Activated CD8-positive, alpha-beta memory T cell treated with anti-CD3 and anti-CD28 coated beads, Interleukin-2, amount 10 ng/mL, durations not matched to agents 7 days and 5 days (primary cell): ENCODE data around the gene SIRPB2. TPM values are rescaled to one million over a fixed set of nuclear protein-coding genes. Genes with fewer than 3 reads are reported as not detected.

Experiments used
- ATAC-seq: fragments of 150-1000 bp; cut with Tn5 transposase; one replicate; pipeline ENCODE4 v1.10.0; 2021; ENCODE audit warnings: moderate library complexity
- CTCF ChIA-PET: fragments of 350-600 bp; sonication (Branson Sonifier 250); formaldehyde crosslinking; loops from one replicate; lab custom pipeline; 2021; ENCODE audit warnings: antibody characterized with exemption; lab: Charles Lee
- DNase-seq: peaks from one replicate; pipeline ENCODE4 v3.0.0-alpha.2; 2020
- H3K27ac Mint-ChIP-seq: one replicate; pipeline ENCODE4 v1.8.0; 2021; ENCODE audit warnings: mild to moderate bottlenecking, mixed read lengths
- H3K27me3 Mint-ChIP-seq: one replicate; pipeline ENCODE4 v1.8.0; 2021; ENCODE audit warnings: mixed read lengths
- H3K36me3 Mint-ChIP-seq: one replicate; pipeline ENCODE4 v1.8.0; 2021; ENCODE audit warnings: mild to moderate bottlenecking, mixed read lengths
- H3K4me1 Mint-ChIP-seq: one replicate; pipeline ENCODE4 v1.8.0; 2021; ENCODE audit warnings: mixed read lengths
- H3K4me3 Mint-ChIP-seq: one replicate; pipeline ENCODE4 v1.8.0; 2021; ENCODE audit warnings: mild to moderate bottlenecking, moderate library complexity, mixed read lengths
- H3K9me3 Mint-ChIP-seq: one replicate; pipeline ENCODE4 v1.8.0; 2022; ENCODE audit warnings: low read depth, mixed read lengths
- total RNA-seq, 2 experiments: library from RNA; stranded (reverse); gene quantifications; one replicate each; pipeline ENCODE4 v1.2.3, GENCODE V29; 2021

The SIRPB2 gene
- total RNA-seq, 2 experiments from 2014 or later: not detected

DNA sequence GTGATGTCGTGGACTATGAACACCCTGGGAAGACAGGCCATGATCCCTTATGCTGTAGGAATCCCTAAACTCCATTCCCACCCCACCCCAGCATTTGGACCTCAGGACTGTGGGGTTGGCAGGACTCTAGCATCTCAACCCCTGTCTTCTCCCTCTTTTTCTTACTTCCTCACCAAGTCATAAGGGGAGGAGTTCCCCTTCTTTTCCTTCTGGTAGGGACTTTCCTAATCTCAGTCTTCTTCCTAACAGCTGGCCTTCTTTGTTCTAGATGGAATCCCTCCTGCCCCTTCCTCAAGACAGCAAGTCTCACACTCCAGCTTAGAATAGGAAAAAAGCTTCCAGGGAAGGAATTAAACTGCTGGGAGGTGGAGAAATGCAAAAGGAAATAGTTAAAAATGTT, 2.3 kb upstream of the SIRPB2 start:
- Mint-ChIP-seq H3K9me3 (peaks cover 2% of the 10 kb centered on the region), H3K36me3 (no peaks in the 10 kb centered on the region), H3K4me1 (peaks cover 6% of the 10 kb centered on the region), H3K4me3 (no peak overlapping the region), H3K27me3 (peaks cover 68% of the 10 kb centered on the region), H3K27ac (no peak overlapping the region)
- DNase-seq (no peak), ATAC-seq (no peak)
- CTCF ChIA-PET: no interaction called here

DNA sequence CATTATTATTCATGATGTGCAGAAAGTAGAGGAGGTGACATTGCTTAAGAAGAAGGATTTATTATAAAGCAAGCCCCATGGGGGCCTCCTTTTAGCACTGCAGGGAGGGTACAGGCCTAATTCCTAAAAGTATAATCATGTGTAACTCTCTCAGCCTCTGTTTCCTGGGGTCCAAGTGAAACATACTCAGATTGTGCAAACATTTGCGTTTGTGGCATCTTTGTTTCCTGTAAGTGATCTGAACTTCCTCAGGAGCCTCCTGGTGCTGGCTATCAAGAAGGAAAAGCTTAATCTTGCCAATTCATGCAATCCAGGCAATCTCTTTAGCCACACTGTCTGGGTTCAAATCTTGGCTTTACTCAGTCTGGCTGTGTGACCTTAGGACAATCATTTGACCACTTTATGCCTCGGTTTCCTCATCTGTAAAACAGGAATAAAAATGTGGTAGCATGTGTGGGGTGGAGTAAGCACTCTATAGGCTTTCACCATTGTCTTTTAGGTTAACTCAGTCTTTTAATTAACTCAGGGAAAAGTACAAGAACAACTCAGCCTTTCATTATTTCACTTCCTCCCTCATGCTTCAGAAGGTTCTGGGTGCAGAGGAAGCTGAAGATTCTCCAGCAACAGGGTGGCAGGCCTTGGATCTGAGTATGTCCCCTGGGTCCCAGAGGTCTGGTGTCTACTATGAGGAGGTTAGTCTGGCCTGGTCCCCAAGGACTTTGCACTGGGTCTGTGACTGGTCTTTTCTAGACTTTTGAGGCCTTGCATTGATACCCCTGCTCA, 831 bp upstream of the SIRPB2 start:
- Mint-ChIP-seq H3K4me1 (peaks cover 6% of the 10 kb centered on the region), H3K9me3 (peaks cover 2% of the 10 kb centered on the region), H3K27me3 (peaks cover 68% of the 10 kb centered on the region), H3K27ac (no peak overlapping the region), H3K4me3 (no peak overlapping the region), H3K36me3 (no peaks in the 10 kb centered on the region)
- ATAC-seq (no peak), DNase-seq (no peak)
- CTCF ChIA-PET: interaction anchor here (1.5 kb wide), 1 partner anchor 11 kb away, joined by 11 read pairs; no protein-coding TSS in a partner anchor

DNA sequence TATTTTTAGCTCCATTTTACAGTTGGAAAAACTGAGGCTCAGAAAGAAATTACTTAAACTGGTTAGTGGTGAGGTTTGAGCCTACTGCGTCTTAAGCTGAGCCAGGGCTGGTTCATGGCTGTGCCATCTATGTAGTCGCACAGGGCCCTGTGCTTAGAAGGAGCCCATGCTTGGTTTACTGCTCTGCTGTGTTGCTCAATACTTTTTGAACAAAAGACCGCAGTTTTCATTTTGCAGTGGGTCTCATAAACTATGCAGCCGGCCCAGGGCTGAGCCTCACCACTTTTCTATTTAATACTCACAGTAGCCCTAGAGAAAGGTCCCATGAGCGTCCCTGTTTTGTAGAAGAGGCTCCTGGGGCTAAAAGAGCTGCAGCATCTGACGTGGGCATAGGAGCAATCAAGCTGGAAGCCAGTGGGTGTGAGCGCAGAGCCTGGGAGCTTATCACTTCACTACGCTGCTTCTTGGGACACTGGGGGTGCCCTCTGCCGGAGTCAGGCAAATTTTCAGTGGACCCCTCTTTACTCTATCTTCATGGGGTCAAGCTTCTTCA, 501 bp downstream of the SIRPB2 start:
- H3K36me3 Mint-ChIP-seq: no peaks in the 10 kb centered on the region
- CTCF ChIA-PET: interaction anchor here (1.0 to 1.5 kb wide), 3 partner anchors 13 to 382 kb away, joined by 3 to 9 read pairs (median 6); no protein-coding TSS in a partner anchor
- H3K27me3 Mint-ChIP-seq: peaks cover 60% of the 10 kb centered on the region
- ATAC-seq (no peak), DNase-seq (no peak)
- peaks cover 6% of the 10 kb centered on the region for H3K4me1 Mint-ChIP-seq
- H3K27ac Mint-ChIP-seq: no peak overlapping the region
- H3K4me3 Mint-ChIP-seq: no peak overlapping the region
- H3K9me3 Mint-ChIP-seq: peaks cover 2% of the 10 kb centered on the region

GRCh38 chr20:1489764-1490436, 1.3 kb downstream of the SIRPB2 start:
- DNase-seq (no peak), ATAC-seq (no peak)
- Mint-ChIP-seq H3K27ac (no peak overlapping the region), H3K27me3 (peaks cover 59% of the 10 kb centered on the region), H3K4me1 (peaks cover 6% of the 10 kb centered on the region), H3K9me3 (peaks cover 2% of the 10 kb centered on the region), H3K36me3 (no peaks in the 10 kb centered on the region), H3K4me3 (no peak overlapping the region)
- CTCF ChIA-PET: interaction anchor here (1.0 to 1.5 kb wide), 3 partner anchors 14 to 382 kb away, joined by 3 to 9 read pairs (median 6); no protein-coding TSS in a partner anchor

DNA sequence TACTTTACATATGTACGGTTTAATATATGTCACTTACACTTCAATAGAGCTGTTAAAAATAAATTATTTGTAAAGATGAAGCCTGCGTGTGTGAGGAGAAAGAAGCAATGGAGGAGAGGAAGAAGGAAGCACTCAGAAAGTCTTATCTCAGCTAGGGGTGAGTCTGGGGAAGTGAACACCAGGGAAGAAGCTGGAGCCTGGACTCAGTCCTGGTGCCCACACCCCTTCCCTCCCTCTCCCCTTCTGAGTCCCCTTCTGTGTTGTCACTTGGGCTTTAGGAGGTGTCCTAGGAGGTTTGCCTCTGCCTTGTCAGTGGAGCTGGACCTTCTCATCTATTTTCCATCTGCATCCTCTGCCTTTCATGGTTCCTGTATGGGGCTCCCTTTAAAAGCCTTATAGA, 1.9 kb downstream of the SIRPB2 start:
- CTCF ChIA-PET: no interaction called here
- no peaks in the 10 kb centered on the region for H3K36me3 Mint-ChIP-seq
- ATAC-seq (no peak), DNase-seq (no peak)
- H3K9me3 Mint-ChIP-seq: peaks cover 2% of the 10 kb centered on the region
- H3K27ac Mint-ChIP-seq: no peak overlapping the region
- H3K4me1 Mint-ChIP-seq: peaks cover 8% of the 10 kb centered on the region
- peaks cover 59% of the 10 kb centered on the region for H3K27me3 Mint-ChIP-seq
- no peak overlapping the region for H3K4me3 Mint-ChIP-seq

DNA sequence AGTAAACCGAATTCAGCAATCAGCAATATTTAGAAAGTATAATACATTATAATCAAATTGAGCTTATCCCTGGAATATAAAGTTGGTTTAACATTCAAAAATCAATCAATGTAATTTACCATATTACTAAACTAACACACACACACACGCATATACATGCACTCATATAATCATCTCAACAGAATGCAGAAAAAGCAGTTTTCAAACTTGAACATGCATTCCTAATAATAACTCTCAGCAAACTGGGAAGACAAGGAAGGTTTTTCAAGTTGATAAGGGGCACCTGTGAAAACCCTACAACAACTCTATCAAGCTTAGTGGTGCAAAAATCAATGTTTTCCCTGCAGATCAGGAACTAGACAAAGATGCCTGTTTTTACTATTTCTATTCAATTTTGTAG, 4.7 kb downstream of the SIRPB2 start:
- no peaks in the 10 kb centered on the region for H3K36me3 Mint-ChIP-seq
- no peaks in the 10 kb centered on the region for H3K9me3 Mint-ChIP-seq
- peaks cover 5% of the 10 kb centered on the region for H3K4me1 Mint-ChIP-seq
- peaks cover 75% of the 10 kb centered on the region for H3K27me3 Mint-ChIP-seq
- CTCF ChIA-PET: interaction anchor here (1.1 kb wide), 1 partner anchor 17 kb away, joined by 3 read pairs; no protein-coding TSS in a partner anchor
- no peak overlapping the region for H3K27ac Mint-ChIP-seq
- no peak overlapping the region for H3K4me3 Mint-ChIP-seq
- no peak for DNase-seq
- no peak for ATAC-seq

- H3K4me3 Mint-ChIP-seq: no peak overlapping the region
- peaks cover 73% of the 10 kb centered on the region for H3K27me3 Mint-ChIP-seq
- no peaks in the 10 kb centered on the region for H3K9me3 Mint-ChIP-seq
- CTCF ChIA-PET: no interaction called here
- H3K27ac Mint-ChIP-seq: no peak overlapping the region
- peaks cover 3% of the 10 kb centered on the region for H3K4me1 Mint-ChIP-seq
- DNase-seq: no peak
- no peak for ATAC-seq
- no peaks in the 10 kb centered on the region for H3K36me3 Mint-ChIP-seq
Measured at GRCh38 chr20:1484438-1485116, 6.6 kb downstream of the SIRPB2 start.

DNA sequence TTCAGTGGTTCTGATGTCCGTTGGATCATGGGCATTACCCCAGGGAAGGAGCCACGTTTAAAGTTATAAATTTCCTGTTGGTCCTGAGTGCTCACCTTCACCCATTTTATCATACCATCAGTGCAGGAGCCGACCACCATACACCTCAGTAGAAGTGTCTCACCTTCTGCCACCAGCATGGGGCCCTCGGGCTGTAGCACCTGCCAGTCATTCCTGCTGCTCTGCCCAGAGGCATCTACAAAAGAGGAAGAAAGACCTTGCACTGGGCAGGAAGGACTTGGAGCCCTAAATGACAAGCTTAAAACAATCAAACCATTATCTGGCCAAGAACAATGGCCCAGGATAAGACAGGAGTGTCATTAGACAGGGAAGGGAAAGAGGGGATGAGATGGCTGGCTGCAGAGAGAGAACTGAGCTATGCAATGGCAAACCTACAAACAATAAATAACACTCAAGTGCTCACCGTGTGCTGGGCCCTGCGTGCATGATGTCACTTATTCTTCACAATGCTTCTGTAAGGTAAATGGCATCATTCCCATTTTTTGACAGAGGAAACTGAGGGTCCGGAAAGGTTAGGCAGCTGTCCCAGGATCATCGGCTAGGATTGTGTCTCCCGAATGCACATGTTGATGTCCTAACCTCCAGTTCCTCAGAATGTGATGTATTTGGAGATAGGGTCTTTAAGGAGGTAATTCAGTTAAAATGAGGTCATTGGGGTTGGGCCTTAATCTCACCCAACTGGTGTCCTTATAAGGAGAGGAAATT, 11.2 kb downstream of the SIRPB2 start:
- CTCF ChIA-PET: interaction anchor here (1.4 to 1.8 kb wide), 2 partner anchors 12 to 23 kb away, joined by 3 to 4 read pairs; no protein-coding TSS in a partner anchor
- ATAC-seq (no peak), DNase-seq (no peak)
- Mint-ChIP-seq H3K4me1 (peaks cover 3% of the 10 kb centered on the region), H3K27me3 (peaks cover 46% of the 10 kb centered on the region), H3K36me3 (no peaks in the 10 kb centered on the region), H3K27ac (no peak overlapping the region), H3K4me3 (no peak overlapping the region), H3K9me3 (no peaks in the 10 kb centered on the region)

DNA sequence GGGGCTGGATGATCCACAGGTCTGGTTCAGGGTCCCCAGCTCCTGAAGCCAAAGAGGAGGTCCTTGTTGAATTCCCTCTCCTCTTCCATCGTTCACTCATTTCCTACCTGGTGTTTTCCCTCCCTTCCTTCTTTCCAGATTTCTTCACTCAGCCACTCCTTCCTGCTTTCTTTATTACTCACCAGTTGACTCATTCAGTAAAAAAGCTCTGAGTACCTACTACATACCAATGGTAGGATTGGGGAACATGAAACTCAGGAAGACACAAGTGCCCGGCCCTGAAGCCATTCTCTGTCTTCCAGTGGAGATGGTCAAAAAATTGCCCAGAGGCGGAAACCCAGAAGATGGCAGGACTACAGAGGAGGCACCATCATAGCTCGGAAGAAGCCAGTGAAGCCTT, 12.7 kb downstream of the SIRPB2 start:
- CTCF ChIA-PET: interaction anchor here (0.8 to 1.8 kb wide), 2 partner anchors 11 to 25 kb away, joined by 3 to 4 read pairs; no protein-coding TSS in a partner anchor
- no peaks in the 10 kb centered on the region for H3K4me1 Mint-ChIP-seq
- no peaks in the 10 kb centered on the region for H3K36me3 Mint-ChIP-seq
- ATAC-seq (no peak), DNase-seq (no peak)
- H3K27me3 Mint-ChIP-seq: peaks cover 31% of the 10 kb centered on the region
- no peaks in the 10 kb centered on the region for H3K9me3 Mint-ChIP-seq
- H3K27ac Mint-ChIP-seq: no peak overlapping the region
- H3K4me3 Mint-ChIP-seq: no peak overlapping the region

- DNase-seq: no peak
- no peaks in the 10 kb centered on the region for H3K4me1 Mint-ChIP-seq
- CTCF ChIA-PET: interaction anchor here (0.8 to 0.9 kb wide), 2 partner anchors 25 kb away, joined by 3 read pairs; no protein-coding TSS in a partner anchor
- ATAC-seq: no peak
- H3K9me3 Mint-ChIP-seq: no peaks in the 10 kb centered on the region
- H3K27me3 Mint-ChIP-seq: peaks cover 26% of the 10 kb centered on the region
- H3K36me3 Mint-ChIP-seq: no peaks in the 10 kb centered on the region
- no peak overlapping the region for H3K4me3 Mint-ChIP-seq
- H3K27ac Mint-ChIP-seq: no peak overlapping the region
Measured at GRCh38 chr20:1477896-1478490, 13.2 kb downstream of the SIRPB2 start.

GRCh38 chr20:1474817-1475603, 16.2 kb downstream of the SIRPB2 start:
- Mint-ChIP-seq H3K9me3 (no peaks in the 10 kb centered on the region), H3K4me3 (no peak overlapping the region), H3K27ac (no peak overlapping the region), H3K27me3 (peaks cover 12% of the 10 kb centered on the region), H3K36me3 (no peaks in the 10 kb centered on the region), H3K4me1 (no peaks in the 10 kb centered on the region)
- ATAC-seq (no peak), DNase-seq (no peak)
- CTCF ChIA-PET: interaction anchor here (2.0 kb wide), 1 partner anchor 302 kb away, joined by 6 read pairs; no protein-coding TSS in a partner anchor
